IPS-11a (cell line): ENCODE results near the gene BRPF1.
A peak's percentile ranks its signal among the peaks of the same experiment; 100 is the strongest.

Source experiments
- H3K4me3 ChIP-seq: one replicate; pipeline ENCODE4 v1.5.1; 2013; ENCODE audit warnings: low read depth, low read length, control low read depth

The BRPF1 gene

DNA sequence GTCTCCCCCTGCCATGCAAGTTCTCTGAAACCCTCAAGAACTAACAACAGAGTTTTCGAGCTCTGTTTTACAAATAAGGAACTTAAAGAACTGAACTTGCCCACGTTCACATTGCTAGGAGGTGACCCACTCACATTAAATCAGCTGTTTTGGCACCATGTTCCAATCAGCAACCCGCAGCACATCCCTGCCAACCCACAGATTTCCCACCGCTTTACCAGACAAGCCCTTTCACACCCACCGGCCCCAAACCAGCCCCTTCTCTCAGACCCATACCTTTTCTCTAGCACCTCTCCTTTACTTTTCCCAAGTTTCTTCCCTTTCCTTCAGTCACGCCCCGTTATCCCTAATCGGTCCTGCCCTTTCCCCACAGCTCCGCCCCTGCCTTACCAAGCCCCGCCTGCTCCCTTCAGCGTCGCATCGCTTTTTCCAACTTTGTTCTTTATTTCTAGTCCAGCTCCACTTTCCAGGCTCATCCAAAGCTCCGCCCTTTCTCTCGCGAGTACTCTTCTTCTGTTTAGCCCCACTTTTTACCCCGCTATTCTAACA, 804 bp upstream of the BRPF1 start:
- peak overlapping the region; percentile 47 for H3K4me3 ChIP-seq

- H3K4me3 ChIP-seq = peak overlapping the region; percentile 87
Measured at GRCh38 chr3:9732080-9732739, 675 bp downstream of the BRPF1 start.

GRCh38 chr3:9732740-9733115, 1.2 kb downstream of the BRPF1 start:
- H3K4me3 ChIP-seq = peak overlapping the region; percentile 87

DNA sequence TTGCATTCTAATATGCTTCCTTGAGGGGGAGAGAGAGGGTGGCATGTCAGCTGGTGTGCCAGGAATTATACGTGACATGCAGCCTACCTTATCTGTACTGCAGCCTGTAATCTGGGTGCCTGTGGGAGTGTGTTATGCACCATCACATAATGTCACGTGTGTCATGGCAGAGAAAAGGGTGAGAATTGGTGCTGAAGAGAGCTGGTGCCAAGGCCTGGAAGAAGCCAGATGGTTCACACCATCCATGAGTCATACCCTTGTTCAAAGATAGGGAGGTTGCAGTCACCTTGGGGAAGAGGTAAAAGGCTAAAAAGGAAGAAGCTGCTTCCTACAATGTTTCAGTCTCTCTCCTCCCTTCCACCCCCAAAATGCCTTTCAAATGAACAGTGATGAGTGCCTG, 5.3 kb downstream of the BRPF1 start:
- no peak overlapping the region for H3K4me3 ChIP-seq

- H3K4me3 ChIP-seq = no peak overlapping the region
Measured at GRCh38 chr3:9739181-9739580, 7.6 kb downstream of the BRPF1 start.

DNA sequence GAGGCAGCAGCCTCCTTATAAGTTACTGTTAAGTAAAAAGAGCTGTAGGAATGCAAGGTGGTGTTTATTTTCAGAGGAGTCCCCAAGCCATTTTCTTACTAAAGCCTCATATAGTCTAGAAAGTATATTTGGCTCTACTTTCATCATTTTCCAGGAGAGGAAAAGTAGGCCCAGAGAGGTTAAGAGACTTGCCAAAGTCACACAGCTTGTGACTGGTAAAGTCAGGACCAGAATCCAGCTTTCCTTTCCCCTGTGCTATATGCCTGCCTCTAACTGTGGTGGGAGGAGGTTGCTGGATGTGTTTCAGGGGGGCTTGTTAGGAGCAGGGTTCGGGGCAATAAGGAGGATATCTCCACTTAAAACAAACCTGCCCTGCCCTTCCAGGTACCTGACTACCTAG, 11.0 kb downstream of the BRPF1 start:
- no peak overlapping the region for H3K4me3 ChIP-seq

DNA sequence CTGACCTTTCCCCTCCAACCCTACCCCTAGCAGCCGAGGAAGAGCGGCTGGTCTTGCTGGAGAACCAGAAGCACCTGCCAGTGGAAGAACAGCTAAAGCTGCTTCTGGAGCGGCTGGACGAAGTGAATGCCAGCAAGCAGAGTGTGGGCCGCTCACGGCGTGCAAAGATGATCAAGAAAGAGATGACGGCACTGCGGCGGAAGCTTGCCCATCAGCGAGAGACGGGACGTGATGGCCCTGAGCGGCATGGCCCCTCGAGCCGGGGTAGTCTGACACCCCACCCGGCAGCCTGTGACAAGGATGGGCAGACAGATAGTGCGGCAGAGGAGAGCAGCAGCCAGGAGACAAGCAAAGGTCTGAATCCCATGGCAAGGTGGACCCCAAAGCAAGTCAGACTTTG, 12.0 kb downstream of the BRPF1 start:
- no peak overlapping the region for H3K4me3 ChIP-seq

- H3K4me3 ChIP-seq = no peak overlapping the region
Measured at GRCh38 chr3:9744162-9744561, 12.6 kb downstream of the BRPF1 start.

- no peak overlapping the region for H3K4me3 ChIP-seq
Measured at GRCh38 chr3:9745521-9745920, 14.0 kb downstream of the BRPF1 start.

DNA sequence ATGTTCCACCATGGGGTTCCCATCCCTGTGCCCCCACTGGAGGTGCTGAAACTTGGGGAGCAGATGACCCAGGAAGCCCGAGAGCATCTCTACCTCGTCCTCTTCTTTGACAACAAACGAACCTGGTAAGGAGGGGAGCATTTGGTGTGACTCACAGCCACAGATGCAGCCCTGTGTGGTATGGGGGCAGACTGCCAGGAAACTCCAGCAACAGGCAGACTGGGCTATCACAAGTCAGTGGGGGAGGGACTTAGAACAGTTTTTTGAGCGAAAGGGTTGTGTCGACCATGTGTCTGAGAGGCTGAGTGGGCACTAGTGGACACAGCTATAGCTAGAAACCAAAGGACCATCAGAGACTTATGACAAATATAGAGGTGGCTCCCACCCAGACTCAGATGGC, 14.8 kb downstream of the BRPF1 start:
- H3K4me3 ChIP-seq = no peak overlapping the region

GRCh38 chr3:9747267-9747666, 15.7 kb downstream of the BRPF1 start:
- no peak overlapping the region for H3K4me3 ChIP-seq

GRCh38 chr3:9748031-9748430, 16.5 kb downstream of the BRPF1 start:
- H3K4me3 ChIP-seq = no peak overlapping the region

DNA sequence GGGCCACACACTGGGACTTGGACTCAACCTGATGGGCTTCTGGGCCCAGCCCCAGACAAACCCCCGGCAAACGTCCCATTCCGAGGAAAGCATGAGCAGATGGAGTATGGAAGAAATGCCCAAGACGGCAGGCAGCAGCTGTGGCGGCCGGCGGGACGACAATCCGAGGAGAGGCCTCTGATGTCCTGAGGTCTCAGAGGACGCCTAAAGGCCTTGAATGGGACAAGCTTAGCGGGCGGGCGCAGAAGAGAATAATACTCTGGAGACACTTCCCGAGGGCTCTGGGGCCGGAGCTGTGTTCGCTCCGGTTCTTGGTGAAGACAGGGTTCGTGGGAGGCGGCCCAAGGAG, 17.7 kb downstream of the BRPF1 start:
- peak overlapping the region; percentile 82 for H3K4me3 ChIP-seq

DNA sequence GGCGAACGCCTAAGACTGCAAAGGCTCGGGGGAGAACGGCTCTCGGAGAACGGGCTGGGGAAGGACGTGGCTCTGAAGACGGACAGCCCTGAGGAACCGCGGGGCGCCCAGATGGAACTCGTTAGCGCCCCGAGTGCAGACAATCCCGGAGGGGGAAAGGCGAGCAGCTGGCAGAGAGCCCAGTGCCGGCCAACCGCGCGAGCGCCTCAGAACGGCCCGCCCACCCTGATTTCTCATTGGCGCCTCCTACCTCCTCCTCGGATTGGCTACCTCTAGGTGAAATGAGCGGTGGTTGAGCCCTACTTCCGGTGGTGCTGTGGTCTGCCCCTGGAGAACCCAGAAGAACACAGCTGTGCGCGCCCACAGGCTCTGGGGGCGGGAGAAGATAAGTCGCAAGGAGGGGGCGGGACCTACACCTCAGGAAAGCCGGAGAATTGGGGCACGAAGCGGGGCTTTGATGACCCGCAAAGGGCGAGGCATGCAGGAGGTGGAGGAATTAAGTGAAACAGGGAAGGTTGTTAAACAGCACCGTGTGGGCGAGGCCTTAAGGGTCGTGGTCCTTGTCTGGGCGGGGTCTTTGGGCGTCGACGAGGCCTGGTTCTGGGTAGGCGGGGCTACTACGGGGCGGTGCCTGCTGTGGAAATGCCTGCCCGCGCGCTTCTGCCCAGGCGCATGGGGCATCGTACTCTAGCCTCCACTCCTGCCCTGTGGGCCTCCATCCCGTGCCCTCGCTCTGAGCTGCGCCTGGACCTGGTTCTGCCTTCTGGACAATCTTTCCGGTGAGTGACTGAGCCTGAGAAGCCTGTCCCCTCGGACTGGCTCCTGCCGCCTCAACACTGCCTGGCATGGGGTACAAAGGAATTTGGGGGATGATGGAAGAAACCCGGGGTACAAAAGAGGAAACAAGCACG, 18.4 kb downstream of the BRPF1 start, which contains the start of gene OGG1:
TSS of gene OGG1 (plus strand) at position 308 of the 911 bp plus-strand sequence. CDS start at position 643, 335 bp downstream.
- peak within 1 kb of the TSS; percentile 82 for H3K4me3 ChIP-seq

- H3K4me3 ChIP-seq = peak overlapping the region; percentile 82
Measured at GRCh38 chr3:9750556-9751411, 19.2 kb downstream of the BRPF1 start.

GRCh38 chr3:9754678-9755077, 23.1 kb downstream of the BRPF1 start:
- no peak overlapping the region for H3K4me3 ChIP-seq

GRCh38 chr3:9757427-9757826, 25.9 kb downstream of the BRPF1 start:
- no peak overlapping the region for H3K4me3 ChIP-seq

GRCh38 chr3:9760779-9761505, 29.4 kb downstream of the BRPF1 start:
- H3K4me3 ChIP-seq = no peak overlapping the region

- H3K4me3 ChIP-seq = no peak overlapping the region
Measured at GRCh38 chr3:9761919-9762318, 30.4 kb downstream of the BRPF1 start.

- H3K4me3 ChIP-seq = no peak overlapping the region
Measured at GRCh38 chr3:9762871-9763270, 31.3 kb downstream of the BRPF1 start.
